Stimulated activated CD8-positive, alpha-beta memory T cell treated with anti-CD3 and anti-CD28 coated beads, Interleukin-2, amount 100 ng/mL, for 1 hour (primary cell): Measurements from ENCODE around the gene GABARAP.

Experiments used
- DNase-seq, 2 donors: peaks; one replicate each; pipeline ENCODE4 v3.0.0-alpha.2; 2020; ENCODE audit warnings: low read depth in 2 of 2

Gene GABARAP

GRCh38 chr17:7239091-7240027, 2.9 kb downstream of the GABARAP start, which contains the start of gene PHF23:
Gene PHF23 (minus strand): TSS chr17:7239457. CDS start chr17:7239279, 178 bp downstream.
- DNase-seq = peak; percentile 94 to 97

GRCh38 chr17:7238420-7239090, 3.7 kb downstream of the GABARAP start:
- no peak for DNase-seq

- peak; percentile 59 to 75 for DNase-seq
Observed at GRCh38 chr17:7237761-7238419, 4.4 kb downstream of the GABARAP start.

GRCh38 chr17:7237266-7237760, 4.9 kb downstream of the GABARAP start:
- DNase-seq = no peak

- DNase-seq = no peak
Observed at GRCh38 chr17:7236808-7237207, 5.4 kb downstream of the GABARAP start.

- no peak for DNase-seq
Observed at GRCh38 chr17:7235693-7236665, 6.3 kb downstream of the GABARAP start.

- peak; percentile 87 to 90 for DNase-seq
Observed at GRCh38 chr17:7234083-7234951, 7.9 kb downstream of the GABARAP start, which contains the start of gene DVL2. Gene DVL2 (minus strand): TSS chr17:7234517. CDS start chr17:7234262, 255 bp downstream.

GRCh38 chr17:7233701-7234082, 8.6 kb downstream of the GABARAP start:
- no peak for DNase-seq

GRCh38 chr17:7232114-7232513, 10.1 kb downstream of the GABARAP start:
- DNase-seq = no peak

GRCh38 chr17:7229504-7229903, 12.7 kb downstream of the GABARAP start:
- DNase-seq = no peak

- DNase-seq = no peak
Observed at GRCh38 chr17:7228920-7229319, 13.3 kb downstream of the GABARAP start.

- no peak for DNase-seq
Observed at GRCh38 chr17:7226721-7227710, 15.2 kb downstream of the GABARAP start.

GRCh38 chr17:7225711-7226331, 16.4 kb downstream of the GABARAP start:
- DNase-seq = no peak

- no peak for DNase-seq
Observed at GRCh38 chr17:7224661-7225111, 17.6 kb downstream of the GABARAP start.

- no peak for DNase-seq
Observed at GRCh38 chr17:7224110-7224509, 18.1 kb downstream of the GABARAP start.

- no peak for DNase-seq
Observed at GRCh38 chr17:7223375-7223774, 18.9 kb downstream of the GABARAP start.

- DNase-seq = no peak
Observed at GRCh38 chr17:7222972-7223292, 19.3 kb downstream of the GABARAP start.
